Mammary epithelial cell (primary cell): ENCODE results near the gene CHRM2.

ENCODE experiments used
- CTCF ChIP-seq, 2 donors: IDR thresholded peaks in 1 of 2; conservative IDR thresholded peaks in 1 of 2; 2 replicates each; pipeline ENCODE4 v1.5.1; 2011 to 2012; ENCODE audit warnings: inconsistent platforms in 2 of 2, low read length in 2 of 2, mild to moderate bottlenecking in 2 of 2, control low read depth in 1 of 2, low read depth in 1 of 2; ENCODE audit not compliant: insufficient read depth in 1 of 2; ENCODE audit errors: extremely low read depth in 1 of 2
- EZH2 ChIP-seq: IDR thresholded peaks from 2 replicates; pipeline ENCODE4 v1.6.1; 2012; ENCODE audit warnings: low read length, inconsistent platforms, borderline replicate concordance

GRCh38 chr7:136877509-136877908 is 9.1 kb downstream of the CHRM2 start:
- TF ChIP-seq CTCF (conservative IDR thresholded peaks at IDR 0.05 in 1 of 2, IDR thresholded peaks at IDR 0.05 in 1 of 2; ENCODE audit: extremely low read depth in 1 of 2, insufficient read depth in 1 of 2, low read depth in 1 of 2, low read length in 2 of 2), result no peak
- TF ChIP-seq EZH2, result no peak
